GM19193 (cell line): ENCODE measurements around the gene BCL7A.

Experiments used
- POLR2A ChIP-seq: IDR thresholded peaks from 4 replicates; pipeline ENCODE4 v1.6.1; 2011; ENCODE audit not compliant: insufficient read depth, insufficient read length; ENCODE audit errors: extremely low read depth

BCL7A gene

DNA sequence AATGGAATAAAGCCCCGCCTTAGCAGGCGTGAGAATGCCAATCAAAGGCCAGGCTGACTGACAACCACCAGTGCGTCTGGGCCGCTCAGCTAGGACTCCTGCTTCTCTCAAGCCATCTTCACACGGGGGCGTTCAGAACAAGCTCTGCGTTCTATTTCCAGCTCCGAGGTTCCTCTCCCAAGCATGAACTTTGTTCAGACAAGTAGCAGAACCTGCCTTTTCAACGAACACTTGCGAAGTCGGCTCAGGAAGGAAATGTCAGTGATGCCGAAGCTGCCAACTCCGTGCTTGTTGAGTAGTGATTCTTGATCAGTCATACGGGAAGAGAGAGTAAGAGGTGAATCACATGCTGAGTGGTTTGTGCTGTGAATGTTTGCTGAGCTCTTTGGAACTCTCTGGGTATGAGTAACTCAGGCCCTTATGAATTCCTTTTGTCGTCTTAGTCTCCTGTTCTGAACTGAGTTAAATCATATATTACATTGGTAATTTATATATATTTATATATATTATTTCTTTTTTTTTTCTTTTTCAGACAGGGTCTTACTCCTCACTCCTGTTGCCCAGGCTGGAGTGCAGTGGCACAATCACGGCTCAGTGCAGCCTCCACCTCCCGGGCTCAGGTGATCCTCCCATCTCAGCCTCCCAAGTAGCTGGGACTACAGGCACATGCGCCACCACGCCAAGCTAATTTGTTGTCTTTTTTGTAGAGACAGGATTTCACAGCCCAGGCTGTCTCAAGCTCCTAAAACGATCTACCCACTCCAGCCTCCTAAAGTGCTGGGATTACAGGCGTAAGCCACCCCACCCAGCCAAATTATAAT is 29.4 kb upstream of the BCL7A start:
- TF ChIP-seq POLR2A, result peak; percentile 61

DNA sequence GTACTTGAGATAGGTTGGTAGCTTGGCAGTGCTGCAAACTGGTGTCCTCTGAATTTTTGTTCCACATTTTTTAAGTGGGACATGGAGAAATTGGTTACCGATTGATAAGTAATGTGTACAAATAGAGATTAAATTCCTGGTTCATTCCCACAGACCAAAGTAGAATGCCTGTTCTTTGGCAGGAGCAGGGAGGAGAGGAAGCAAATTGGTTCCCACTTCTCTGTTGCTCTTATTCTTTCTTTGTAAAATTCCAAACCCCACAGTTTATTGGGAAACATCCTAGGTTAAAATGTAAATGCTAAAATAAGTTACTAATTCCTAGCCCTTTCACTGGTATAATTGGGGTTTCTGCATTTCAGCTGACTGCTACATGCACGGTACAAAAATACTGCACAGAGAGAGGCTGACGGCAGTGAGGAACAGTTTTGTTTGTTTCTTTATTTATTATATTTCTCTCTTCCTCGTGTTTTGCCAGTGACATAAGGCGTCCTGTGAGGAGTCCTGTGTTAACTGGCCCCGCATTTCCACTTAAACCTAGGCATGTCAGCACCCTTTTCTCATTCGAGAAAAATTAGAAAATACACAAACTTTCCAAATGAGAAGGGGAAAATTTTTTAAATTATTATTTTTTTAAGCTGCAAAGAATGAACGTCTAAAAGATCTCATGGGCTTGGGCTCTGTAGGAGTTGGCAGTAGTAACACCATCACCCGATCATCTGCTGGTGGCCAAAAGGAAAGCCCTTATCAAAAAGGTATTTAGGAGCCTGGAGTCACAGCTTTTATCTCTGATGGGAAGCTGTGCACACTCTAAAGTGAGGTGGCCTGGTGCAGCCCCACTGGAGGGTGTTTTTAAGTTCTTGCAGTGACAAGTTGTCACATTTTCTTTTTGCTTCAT is 25.4 kb upstream of the BCL7A start:
- no peak for TF ChIP-seq POLR2A

DNA sequence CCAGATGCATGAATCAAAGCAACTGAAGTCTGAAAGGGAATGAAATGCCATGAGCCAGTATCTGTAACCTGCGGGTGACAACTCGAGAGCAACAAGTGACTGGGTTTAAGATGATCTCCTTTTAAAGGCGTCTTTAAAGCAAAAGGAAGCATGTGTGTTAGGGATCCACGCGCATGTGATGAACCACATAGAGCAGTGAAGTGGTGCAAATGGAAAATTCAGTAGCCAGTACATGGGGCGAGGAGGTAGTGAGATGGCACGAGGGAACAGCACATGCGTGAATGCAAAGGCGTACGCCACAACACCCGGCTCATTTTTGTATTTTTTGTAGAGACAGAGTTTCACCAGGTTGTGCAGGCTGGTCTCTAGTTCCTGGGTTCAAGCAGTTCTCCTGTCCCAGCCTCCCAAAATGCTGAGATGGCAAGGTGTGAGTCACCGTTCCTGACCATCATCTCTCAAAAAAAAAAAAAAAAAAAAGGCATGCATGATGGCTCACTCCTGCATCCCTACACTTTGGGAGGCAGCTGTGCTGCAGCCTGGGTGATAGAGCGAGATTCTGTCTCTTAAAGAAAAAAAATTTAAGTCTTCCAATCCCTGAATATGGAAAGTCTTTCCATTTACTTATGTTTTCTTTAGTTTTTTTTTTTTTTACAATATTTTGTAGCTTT is 24.6 kb upstream of the BCL7A start:
- TF ChIP-seq POLR2A, result no peak

DNA sequence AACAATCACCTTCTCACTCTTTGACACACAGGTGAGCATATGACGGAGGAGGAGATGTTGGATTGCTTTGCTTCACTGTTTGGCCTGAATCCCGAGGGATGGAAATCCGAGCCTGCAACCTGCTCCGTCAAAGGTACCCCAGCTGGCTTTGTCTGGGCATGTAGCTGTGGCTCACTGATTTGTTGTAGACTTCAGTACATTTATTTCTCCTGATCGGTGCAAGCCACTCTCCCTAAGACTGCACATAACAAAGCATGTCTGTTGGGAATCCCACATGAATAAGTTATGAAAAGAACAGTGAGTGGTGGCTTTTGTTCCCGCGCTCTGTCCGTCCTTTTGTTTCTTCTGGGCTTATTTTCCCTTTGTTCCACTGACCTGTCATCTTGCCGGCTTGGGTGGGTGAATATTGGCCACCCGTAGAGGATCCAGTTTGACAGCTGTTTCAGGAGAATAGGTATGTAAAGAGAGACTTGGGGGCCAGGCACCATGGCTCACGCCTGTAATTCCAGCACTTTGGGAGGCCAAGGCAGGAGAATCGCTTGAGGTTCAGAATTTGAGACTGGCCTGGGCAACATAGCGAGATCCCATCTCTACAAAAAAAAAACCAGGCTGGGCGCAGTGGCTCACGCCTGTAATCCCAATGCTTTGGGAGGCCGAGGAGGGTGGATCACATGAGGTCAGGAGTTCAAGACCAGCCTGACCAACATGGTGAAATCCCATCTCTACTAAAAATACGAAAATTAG is 20.0 kb upstream of the BCL7A start:
- no peak for TF ChIP-seq POLR2A

DNA sequence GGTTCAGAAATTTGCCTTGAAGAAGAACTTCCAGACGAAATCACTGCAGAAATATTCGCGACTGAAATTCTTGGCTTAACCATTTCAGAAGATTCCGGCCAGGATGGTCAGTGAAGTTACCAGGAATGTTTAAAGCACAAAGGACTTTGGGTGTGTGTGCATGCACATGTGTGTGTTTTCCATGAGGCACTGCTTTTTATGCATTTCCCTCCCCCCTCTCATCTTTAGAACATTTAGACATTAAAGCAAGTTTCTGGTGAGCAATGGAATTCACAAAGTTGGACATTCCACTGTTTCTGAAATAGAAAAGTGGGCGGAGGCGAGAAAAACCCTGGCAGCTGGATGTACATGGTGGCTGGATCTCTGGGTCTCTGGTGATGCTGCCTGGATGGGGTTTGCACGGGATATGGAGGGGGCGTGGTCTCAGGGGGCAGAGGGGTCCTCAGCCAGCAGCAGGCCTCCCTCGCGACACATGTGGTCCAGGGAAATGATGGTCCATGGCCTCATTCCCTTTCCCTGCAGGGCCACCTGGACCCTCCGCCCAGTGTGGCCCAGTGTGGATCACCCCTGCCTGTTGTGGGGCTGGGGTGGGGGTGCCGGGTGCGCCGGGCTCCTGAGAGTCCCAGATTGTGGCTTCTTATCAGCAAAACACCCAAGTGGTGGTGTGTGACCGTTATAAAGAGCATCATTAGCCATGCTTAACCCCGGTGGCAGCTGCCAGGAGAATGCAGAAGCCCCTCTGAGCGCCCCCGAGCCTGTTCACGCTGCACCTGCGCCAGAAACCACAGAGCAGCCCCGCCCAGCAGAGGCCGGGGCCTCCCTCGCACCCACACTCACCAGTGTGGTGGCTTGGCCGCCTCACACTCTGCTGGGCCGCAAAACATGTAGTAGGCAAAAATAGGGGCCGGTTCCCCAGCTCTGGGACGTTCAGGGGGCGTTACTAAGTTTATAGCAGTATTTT is 17.8 kb upstream of the BCL7A start:
- peak; percentile 27 for TF ChIP-seq POLR2A

DNA sequence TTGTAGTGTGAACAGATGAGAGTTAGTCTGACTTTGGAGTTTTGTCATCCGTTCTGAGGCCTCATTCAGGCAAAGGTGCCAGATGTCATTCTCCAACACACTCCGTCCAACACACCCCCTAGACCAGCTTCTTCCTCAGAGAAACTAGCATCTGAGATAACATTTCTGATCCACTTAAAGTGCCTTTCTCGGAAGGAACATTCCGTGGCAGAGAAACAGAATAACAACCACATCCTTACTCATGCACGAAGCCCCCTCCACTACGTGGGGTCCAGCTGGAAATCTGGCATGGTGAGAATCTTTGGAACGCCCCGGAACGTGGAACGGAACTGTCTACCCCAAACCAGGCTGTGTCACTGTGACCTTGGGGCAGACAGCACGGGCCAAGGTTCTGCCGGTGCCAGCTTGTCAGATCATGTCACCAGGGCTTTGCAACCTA is 17.0 kb upstream of the BCL7A start:
- TF ChIP-seq POLR2A, result no peak

DNA sequence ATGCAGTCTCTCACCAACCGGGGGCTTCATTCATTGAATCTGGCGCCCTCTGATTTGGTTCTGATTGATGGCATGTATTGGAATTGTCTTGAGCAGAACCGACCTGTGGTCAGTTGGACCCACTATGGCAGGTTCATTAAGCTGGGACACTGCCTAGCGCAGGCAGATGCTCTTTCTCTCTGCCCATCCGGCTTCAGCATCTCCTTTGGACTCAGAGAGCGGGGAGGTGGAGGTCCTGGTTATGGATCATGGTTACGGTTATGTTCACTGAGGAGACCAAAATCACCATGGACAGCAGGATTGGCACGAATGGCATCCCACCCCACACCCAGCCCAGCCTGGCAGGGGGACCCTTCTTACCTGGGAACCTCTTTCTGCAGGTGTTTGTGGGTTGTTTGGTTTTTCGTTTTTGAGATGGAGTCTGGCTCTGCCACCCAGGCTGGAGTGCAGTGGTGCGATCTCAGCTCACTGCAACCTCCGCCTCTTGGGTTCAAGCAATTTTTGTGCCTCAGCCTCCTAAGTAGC is 16.4 kb upstream of the BCL7A start:
- no peak for TF ChIP-seq POLR2A

DNA sequence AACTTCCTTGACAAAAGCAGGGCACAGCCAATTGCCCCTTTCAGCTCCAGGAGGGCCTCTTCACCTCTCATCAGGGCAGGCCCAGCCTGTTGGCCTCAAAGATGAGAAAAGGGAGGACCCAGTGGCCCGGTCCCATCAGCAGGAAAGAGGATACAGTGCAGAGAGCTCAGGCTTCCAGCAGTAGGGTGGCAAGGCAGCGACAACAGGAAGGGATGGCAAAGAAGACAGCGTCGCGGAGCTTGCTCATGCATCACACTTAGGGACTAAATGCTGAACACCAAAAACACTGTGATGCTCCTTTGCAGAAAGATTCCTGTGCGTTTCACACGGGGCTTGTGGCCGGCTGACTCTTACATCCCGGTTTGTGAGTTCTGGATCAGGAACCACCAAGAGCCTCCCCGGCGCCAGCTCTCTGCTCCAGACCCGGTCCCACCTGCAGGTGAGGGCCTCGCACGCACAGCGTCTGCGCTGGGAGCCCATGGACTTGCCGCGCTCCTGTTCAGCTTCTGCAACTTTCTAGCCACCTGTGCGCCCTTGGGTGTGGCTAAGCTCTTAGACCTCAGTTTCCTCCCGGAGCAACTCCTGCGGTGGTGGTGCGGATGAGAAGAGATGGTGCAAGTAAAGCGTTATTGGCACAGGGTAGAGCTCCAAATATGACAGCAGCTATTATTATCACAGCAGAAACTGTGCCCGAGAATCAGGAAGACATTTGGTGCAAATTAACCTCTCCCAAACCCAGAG is 15.3 kb upstream of the BCL7A start:
- no peak for TF ChIP-seq POLR2A

DNA sequence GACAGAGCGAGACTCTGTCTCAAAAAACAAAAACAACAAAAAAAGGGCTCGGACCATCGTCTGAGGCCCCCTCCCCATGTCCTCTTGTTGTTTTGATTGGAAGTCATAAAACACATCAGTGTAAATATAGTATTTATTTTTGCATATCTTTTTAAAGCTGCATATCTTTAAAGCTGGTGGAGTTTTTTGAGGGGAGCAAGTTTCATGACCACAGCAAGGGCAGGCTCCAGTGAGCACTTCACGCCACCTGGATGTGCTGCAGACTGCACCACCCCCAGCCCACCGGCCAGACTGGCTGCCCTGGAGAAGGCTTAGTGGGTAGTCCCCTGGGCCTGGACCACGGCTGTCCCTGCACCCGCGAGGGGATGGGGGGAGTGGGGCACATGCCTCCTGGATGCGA is 11.9 kb upstream of the BCL7A start:
- no peak for TF ChIP-seq POLR2A

DNA sequence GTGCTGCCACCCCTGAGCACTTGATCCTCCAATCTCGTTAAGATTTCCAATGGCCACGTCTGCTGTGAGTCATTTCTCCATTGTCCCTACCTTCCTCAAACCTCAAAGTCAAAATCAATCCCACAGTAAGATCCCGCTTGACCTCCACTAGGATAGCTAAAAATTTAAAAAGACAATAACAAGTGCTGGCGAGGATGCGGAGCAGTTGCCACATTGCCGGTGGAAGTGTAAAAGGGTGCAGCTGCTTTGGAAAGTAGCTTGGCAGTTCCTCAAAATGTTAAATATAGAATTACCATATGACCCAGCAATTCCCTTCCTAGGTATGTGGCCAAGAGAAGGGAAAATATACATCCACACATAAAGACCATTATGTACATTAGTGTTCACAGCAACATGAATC is 9.5 kb upstream of the BCL7A start:
- TF ChIP-seq POLR2A, result no peak

DNA sequence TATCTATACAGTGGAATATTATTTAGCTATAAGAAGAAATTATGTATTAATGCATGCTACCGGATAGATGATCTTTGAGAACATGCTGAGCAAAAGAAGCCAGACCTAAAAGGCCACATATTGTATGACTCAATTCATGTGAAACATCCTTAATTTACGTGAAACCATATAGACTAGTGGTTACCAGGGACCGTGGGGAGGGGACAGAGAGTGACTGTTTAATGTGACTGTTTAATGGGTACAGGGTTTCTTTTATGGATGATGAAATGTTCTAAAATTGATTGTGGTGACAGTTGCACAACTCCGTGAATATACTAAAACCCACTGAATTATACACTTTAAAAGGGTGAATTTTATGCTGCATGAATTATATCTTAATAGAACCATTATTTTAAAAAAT is 8.5 kb upstream of the BCL7A start:
- no peak for TF ChIP-seq POLR2A

DNA sequence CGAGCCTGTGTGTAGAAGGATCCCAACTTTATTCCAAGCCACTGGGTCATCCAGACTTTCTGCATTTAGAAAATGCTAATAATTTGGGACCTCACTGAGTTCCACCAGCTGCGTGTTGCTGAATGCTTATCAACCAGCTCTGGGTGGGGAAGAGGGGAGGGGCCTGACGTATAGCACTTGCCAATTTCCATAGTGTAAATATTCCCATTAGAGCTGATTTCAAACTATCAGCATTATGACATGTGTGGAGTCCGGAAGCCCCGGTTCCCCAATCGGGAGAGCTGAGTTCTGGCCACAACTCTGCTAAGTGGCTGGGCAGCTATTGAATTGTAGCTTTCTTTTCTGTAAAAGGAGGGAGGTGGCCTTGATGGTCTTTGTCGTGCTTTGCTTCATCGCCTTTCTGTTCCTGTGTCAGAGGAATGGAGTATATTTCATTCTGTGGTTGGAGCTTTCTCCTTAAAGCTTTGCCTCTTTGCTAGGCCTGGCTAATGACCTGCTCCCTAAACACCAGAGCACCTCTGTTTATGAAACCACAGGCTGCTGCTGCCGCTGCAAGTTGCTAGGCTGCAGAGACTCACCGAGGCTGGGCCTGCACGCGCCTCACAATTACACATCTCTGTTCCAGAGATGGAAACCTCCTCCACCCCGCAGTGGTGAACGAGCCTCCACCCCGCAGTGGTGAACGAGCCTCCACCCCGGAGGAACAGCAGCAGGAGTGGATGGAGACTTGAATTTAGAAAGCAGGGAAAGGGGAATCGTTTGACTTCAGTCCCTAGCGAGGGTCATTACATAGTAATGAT is 7.7 kb upstream of the BCL7A start:
- no peak for TF ChIP-seq POLR2A
